WTC11 (cell line): ENCODE results near the gene HECTD4.

ENCODE experiments used
- CREB1 ChIP-seq: sonication (generic); formaldehyde crosslinking; IDR thresholded peaks from 2 replicates; pipeline ENCODE4 v1.8.0; 2023; ENCODE audit warnings: mild to moderate bottlenecking, missing genetic modification reagents
- CTCF ChIP-seq: fragments of 200-600 bp; IDR thresholded peaks from 2 replicates; pipeline ENCODE4 v1.8.0; 2022; ENCODE audit warnings: antibody characterized with exemption
- E2F5 ChIP-seq: sonication (generic); formaldehyde crosslinking; IDR thresholded peaks from 2 replicates; pipeline ENCODE4 v1.8.1; 2022; ENCODE audit warnings: mild to moderate bottlenecking, moderate library complexity, missing genetic modification reagents
- FOXP1 ChIP-seq: sonication (generic); formaldehyde crosslinking; IDR thresholded peaks from 2 replicates; pipeline ENCODE4 v1.8.0; 2022; ENCODE audit warnings: missing genetic modification reagents, mild to moderate bottlenecking, moderate library complexity, borderline replicate concordance
- IRF1 ChIP-seq: sonication (generic); formaldehyde crosslinking; IDR thresholded peaks from 2 replicates; pipeline ENCODE4 v1.8.0; 2023; ENCODE audit warnings: missing genetic modification reagents

- TF ChIP-seq CTCF (no peak), IRF1 (CRISPR knock-in tag) (no peak), CREB1 (CRISPR knock-in tag) (no peak), FOXP1 (no peak), E2F5 (CRISPR knock-in tag) (no peak)
These were observed 125.5 kb downstream of the HECTD4 start for GRCh38 chr12:112256780-112257179.
